Epithelial cell of proximal tubule (primary cell): ENCODE measurements around the gene PHOX2B. TPM values are rescaled to one million over a fixed set of nuclear protein-coding genes. Genes with fewer than 3 reads are reported as not detected.
"Not testable (repeated sequence)": the region's sequence is repeated elsewhere in the genome, so short reads cannot be mapped to it uniquely, and the experiment has no call there.

Source experiments
- DNase-seq: peaks from one replicate; pipeline ENCODE4 v3.0.0-alpha.2; 2011; ENCODE audit warnings: low read depth
- H3K4me3 ChIP-seq: 2 replicates; pipeline ENCODE4 v1.5.1; 2011; ENCODE audit warnings: low read depth, mild to moderate bottlenecking, low read length
- CTCF ChIP-seq: conservative IDR thresholded peaks from 2 replicates; pipeline ENCODE4 v1.5.1; 2012; ENCODE audit warnings: low read depth, mild to moderate bottlenecking, low read length
- total RNA-seq: library from RNA; depleted of rRNA; stranded (reverse); fragments of >200 nt; gene quantifications from 2 replicates; pipeline ENCODE4 v1.2.3, GENCODE V29; 2015

The PHOX2B gene
- total RNA-seq, 1 donor from 2014 or later, result not detected

- DNase-seq, result no peak
- TF ChIP-seq CTCF, result no peak
Measured at GRCh38 chr4:41744572-41745291, 3.8 kb downstream of the PHOX2B start.

GRCh38 chr4:41741354-41741753 lies 7.2 kb downstream of the PHOX2B start:
- TF ChIP-seq CTCF, result no peak
- no peak for DNase-seq
- H3K4me3 ChIP-seq, result no peak overlapping the region

More at GRCh38 chr4:41744572-41745291, 3.8 kb downstream of the PHOX2B start:
- no peak overlapping the region for H3K4me3 ChIP-seq

GRCh38 chr4:41737491-41737890 lies 11.0 kb downstream of the PHOX2B start:
- not testable (repeated sequence) for DNase-seq, H3K4me3 ChIP-seq

GRCh38 chr4:41734371-41734770 lies 14.2 kb downstream of the PHOX2B start:
- no peak overlapping the region for H3K4me3 ChIP-seq
- TF ChIP-seq CTCF, result no peak
- DNase-seq, result no peak

GRCh38 chr4:41731569-41732126 lies 16.9 kb downstream of the PHOX2B start:
- no peak overlapping the region for H3K4me3 ChIP-seq
- TF ChIP-seq CTCF, result no peak
- no peak for DNase-seq

- no peak for DNase-seq
- H3K4me3 ChIP-seq, result no peak overlapping the region
- no peak for TF ChIP-seq CTCF
Measured at GRCh38 chr4:41728573-41728913, 20.0 kb downstream of the PHOX2B start.

GRCh38 chr4:41727861-41728572 lies 20.5 kb downstream of the PHOX2B start:
- no peak overlapping the region for H3K4me3 ChIP-seq
- no peak for TF ChIP-seq CTCF
- no peak for DNase-seq
